ES-I3 (cell line): Measurements from ENCODE around the gene BLTP3B.
"Not testable (repeated sequence)": the region's sequence is repeated elsewhere in the genome, so short reads cannot be mapped to it uniquely, and the experiment has no call there.

ENCODE experiments used
- H3K36me3 ChIP-seq: 2 replicates; pipeline ENCODE4 v1.6.1; 2013; ENCODE audit warnings: mild to moderate bottlenecking, low read length, control low read depth, moderate library complexity; ENCODE audit not compliant: insufficient read depth
- H3K4me1 ChIP-seq: 2 replicates; pipeline ENCODE4 v1.6.1; 2013; ENCODE audit warnings: mild to moderate bottlenecking, control low read depth, low read length; ENCODE audit not compliant: insufficient read depth
- H3K9ac ChIP-seq: 2 replicates; pipeline ENCODE4 v1.6.1; 2013; ENCODE audit warnings: low read depth, mild to moderate bottlenecking, low read length, moderate library complexity
- H3K9me3 ChIP-seq: 2 replicates; pipeline ENCODE4 v1.6.1; 2013; ENCODE audit warnings: mild to moderate bottlenecking, low read length, moderate library complexity; ENCODE audit not compliant: control insufficient read depth, insufficient read depth

Gene BLTP3B

GRCh38 chr12:100142851-100143559 is at the start of gene BLTP3B:
Gene BLTP3B, minus strand, starts transcription at chr12:100142874. Its CDS starts 239 bp downstream, at chr12:100142635.
- H3K9me3 ChIP-seq = peaks cover 5% of the 10 kb centered on the region; the same call in 1 of the 2 replicates
- no peaks in the 10 kb centered on the region for H3K36me3 ChIP-seq
- no peaks in the 10 kb centered on the region for H3K4me1 ChIP-seq
- H3K9ac ChIP-seq = peak within 1 kb of the TSS; percentile 83

- H3K4me1 ChIP-seq = no peaks in the 10 kb centered on the region
- H3K36me3 ChIP-seq = no peaks in the 10 kb centered on the region
- no peak overlapping the region for H3K9ac ChIP-seq
- H3K9me3 ChIP-seq = no peaks in the 10 kb centered on the region
Observed at GRCh38 chr12:100189636-100190394, 47.1 kb upstream of the BLTP3B start.

- not testable (repeated sequence) for H3K9ac ChIP-seq, H3K4me1 ChIP-seq, H3K9me3 ChIP-seq, H3K36me3 ChIP-seq
Observed at GRCh38 chr12:100188888-100189635, 46.4 kb upstream of the BLTP3B start.

GRCh38 chr12:100187857-100188519 is 45.3 kb upstream of the BLTP3B start:
- Histone ChIP-seq H3K36me3 (no peaks in the 10 kb centered on the region), H3K9ac (no peak overlapping the region), H3K9me3 (no peaks in the 10 kb centered on the region), H3K4me1 (no peaks in the 10 kb centered on the region)

- H3K9ac ChIP-seq = no peak overlapping the region
- H3K36me3 ChIP-seq = no peaks in the 10 kb centered on the region
- no peaks in the 10 kb centered on the region for H3K4me1 ChIP-seq
- no peaks in the 10 kb centered on the region for H3K9me3 ChIP-seq
Observed at GRCh38 chr12:100187068-100187467, 44.4 kb upstream of the BLTP3B start.

GRCh38 chr12:100186071-100186470 is 43.4 kb upstream of the BLTP3B start:
- Histone ChIP-seq H3K4me1 (no peaks in the 10 kb centered on the region), H3K36me3 (no peaks in the 10 kb centered on the region), H3K9me3 (no peaks in the 10 kb centered on the region), H3K9ac (no peak overlapping the region)

- H3K9me3 ChIP-seq = no peaks in the 10 kb centered on the region
- no peaks in the 10 kb centered on the region for H3K4me1 ChIP-seq
- no peaks in the 10 kb centered on the region for H3K36me3 ChIP-seq
- no peak overlapping the region for H3K9ac ChIP-seq
Observed at GRCh38 chr12:100185361-100185894, 42.8 kb upstream of the BLTP3B start.

GRCh38 chr12:100184549-100185145 is 42.0 kb upstream of the BLTP3B start:
- no peak overlapping the region for H3K9ac ChIP-seq
- H3K9me3 ChIP-seq = no peaks in the 10 kb centered on the region
- no peaks in the 10 kb centered on the region for H3K4me1 ChIP-seq
- no peaks in the 10 kb centered on the region for H3K36me3 ChIP-seq

- Histone ChIP-seq H3K4me1 (no peaks in the 10 kb centered on the region), H3K36me3 (no peaks in the 10 kb centered on the region; the same call in 1 of the 2 replicates), H3K9ac (no peak overlapping the region), H3K9me3 (no peaks in the 10 kb centered on the region)
Observed at GRCh38 chr12:100179252-100179651, 36.6 kb upstream of the BLTP3B start.

- H3K9ac ChIP-seq, H3K9me3 ChIP-seq, H3K36me3 ChIP-seq, H3K4me1 ChIP-seq: not testable (repeated sequence)
Observed at GRCh38 chr12:100176493-100176892, 33.8 kb upstream of the BLTP3B start.

- H3K9ac ChIP-seq = no peak overlapping the region
- H3K4me1 ChIP-seq = no peaks in the 10 kb centered on the region
- no peaks in the 10 kb centered on the region; the same call in 1 of the 2 replicates for H3K36me3 ChIP-seq
- no peaks in the 10 kb centered on the region for H3K9me3 ChIP-seq
Observed at GRCh38 chr12:100174495-100174894, 31.8 kb upstream of the BLTP3B start.

GRCh38 chr12:100173111-100173510 is 30.4 kb upstream of the BLTP3B start:
- Histone ChIP-seq H3K9me3 (no peaks in the 10 kb centered on the region), H3K4me1 (peaks cover 4% of the 10 kb centered on the region; the same call in 1 of the 2 replicates), H3K36me3 (no peaks in the 10 kb centered on the region; the same call in 1 of the 2 replicates), H3K9ac (no peak overlapping the region)

GRCh38 chr12:100171248-100171647 is 28.6 kb upstream of the BLTP3B start:
- no peaks in the 10 kb centered on the region; the same call in 1 of the 2 replicates for H3K36me3 ChIP-seq
- H3K9ac ChIP-seq = no peak overlapping the region
- H3K4me1 ChIP-seq = peaks cover 4% of the 10 kb centered on the region; the same call in 1 of the 2 replicates
- no peaks in the 10 kb centered on the region for H3K9me3 ChIP-seq
